ENCODE measurements around the gene ITPK1.

ITPK1 gene

DNA sequence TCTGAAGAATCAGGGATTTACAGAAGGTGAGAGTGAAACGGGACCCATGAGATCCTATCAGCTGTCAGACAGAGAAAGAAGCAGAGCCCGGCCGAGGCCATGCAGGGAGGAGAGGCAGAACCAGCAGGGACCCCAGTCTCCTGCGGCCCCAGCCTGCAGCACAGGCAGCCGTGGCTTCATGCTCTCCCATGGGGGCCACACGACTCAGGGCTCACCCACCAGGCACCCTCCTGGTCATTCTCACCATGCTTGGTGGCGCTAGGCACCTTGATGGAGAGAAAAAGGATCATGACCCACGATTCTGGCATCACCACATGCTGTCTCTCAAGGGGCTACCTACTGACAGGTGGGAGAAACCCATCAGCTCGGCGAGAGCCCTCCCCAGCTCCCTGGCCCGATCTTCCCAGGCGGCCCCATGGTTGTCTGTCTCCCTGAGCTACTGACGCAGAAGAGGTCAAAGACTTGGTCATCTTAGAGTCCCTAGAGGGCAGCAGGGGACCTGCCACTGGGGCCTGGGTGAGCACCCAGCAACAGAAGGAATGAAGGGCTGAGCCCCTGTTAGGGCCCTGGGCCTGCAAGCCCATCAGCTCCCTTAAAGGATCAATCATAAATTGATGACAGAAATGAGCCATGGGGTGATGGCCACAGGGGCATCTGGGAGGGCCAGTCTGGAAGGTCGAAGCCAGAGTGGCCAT lies 58.0 kb downstream of the ITPK1 start:
- no peak for DNase-seq

DNA sequence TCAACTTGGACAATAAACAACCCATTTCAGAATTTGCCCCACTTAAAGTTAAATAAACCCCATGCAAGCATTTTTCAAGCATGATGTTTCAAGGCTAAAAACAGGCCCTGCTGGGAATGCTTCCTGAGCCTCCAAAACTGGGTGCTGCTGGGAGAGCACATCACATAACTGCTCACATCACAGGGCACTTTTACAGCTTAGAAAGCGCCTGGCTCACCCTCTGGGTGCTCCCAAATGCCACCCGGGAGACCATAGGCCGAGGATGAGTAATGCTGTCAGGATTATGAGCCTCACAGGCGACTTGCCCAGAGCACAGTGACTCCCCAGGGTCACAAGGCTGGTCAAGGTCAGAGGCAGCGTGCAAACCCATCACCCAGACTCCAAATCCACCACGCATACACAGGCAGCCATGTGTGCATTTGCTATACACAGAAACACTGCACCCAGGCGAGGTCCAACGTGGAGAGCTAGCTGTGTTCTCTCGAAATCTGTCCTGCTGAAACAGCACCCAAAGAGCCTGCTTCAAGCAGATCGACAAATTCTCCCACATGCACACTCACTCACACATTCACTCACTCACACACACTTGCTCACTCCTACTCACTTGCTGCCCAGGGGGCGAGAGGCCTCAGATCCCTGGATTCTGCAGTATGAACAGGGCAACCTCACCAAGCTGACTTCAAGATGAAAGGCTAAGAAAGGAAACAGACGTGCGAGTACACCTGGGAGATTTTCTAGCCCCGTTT lies 58.7 kb downstream of the ITPK1 start:
- DNase-seq, result no peak

DNA sequence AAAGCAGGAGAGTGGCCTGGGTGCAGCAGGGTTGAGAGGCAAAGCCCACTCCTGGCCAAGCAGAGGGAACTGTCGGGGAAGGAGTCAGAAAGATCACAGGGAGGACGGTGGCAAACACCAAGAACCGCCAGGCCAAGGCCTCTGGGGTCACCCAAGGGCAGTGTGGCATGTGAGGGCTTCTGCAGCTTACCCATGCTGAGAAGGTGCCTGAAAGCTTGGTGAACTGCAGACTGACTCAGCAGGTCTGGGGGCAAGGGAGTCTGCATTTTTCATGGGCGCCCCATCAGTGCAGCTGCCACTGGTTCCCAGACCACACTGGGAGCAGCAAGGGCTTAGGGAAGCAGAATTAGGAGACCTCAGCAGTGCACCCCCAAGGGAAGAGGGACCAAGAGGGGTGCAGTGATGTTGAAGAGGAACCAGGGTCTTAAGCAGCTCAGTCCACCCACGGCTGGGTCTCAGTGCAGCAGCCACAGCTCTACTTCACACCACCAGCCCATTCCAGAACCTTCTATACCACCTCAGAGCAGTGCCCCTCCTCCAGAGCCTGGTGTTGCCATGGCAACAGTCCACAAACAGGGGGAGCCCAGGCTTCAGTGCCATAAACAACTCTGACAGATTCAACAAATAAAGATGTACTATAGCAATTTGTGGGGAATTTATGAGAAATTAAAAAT lies 59.4 kb downstream of the ITPK1 start:
- no peak for DNase-seq

DNA sequence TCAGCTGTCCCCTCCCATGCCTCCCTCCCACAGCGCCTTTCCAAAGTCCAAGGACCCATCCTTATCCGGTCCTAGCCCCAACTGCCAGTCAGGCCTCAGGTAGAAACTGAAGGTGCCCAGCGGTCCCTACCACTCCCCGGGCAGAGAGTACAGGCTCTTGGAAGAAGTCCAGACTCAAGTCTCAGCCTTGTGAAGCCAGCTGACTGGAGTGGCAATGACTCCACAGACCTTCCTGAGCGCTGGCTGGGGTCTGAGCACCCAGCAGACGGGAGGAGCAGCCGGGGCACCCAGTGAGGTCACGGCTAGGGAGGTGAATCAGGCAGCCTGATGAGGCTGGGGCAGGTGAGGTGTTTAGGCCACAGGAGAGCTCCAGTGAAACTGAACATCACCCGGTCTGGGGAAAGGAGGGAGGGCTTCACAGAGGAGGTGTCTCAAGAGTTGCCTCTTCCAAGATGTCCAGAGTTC lies 60.0 kb downstream of the ITPK1 start:
- no peak for DNase-seq

DNA sequence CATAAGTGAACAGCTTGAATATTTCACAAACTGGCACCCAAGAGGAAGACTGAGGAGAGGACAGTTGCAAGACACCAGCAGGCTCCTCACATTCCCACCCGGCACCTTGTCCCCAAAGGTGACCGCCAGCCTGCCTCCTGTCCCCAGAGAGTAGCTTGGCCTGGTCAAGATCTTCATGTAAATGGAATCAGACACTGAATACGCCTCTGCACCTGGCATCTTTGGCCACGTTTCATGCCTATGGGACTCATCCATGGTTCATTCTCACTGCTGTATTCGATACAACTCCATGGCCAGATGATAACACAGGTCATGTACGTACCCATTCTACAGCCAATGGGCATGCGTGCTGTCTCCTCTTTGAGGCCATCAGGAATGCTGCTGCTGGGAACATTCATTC lies 60.8 kb downstream of the ITPK1 start:
- no peak for DNase-seq

DNA sequence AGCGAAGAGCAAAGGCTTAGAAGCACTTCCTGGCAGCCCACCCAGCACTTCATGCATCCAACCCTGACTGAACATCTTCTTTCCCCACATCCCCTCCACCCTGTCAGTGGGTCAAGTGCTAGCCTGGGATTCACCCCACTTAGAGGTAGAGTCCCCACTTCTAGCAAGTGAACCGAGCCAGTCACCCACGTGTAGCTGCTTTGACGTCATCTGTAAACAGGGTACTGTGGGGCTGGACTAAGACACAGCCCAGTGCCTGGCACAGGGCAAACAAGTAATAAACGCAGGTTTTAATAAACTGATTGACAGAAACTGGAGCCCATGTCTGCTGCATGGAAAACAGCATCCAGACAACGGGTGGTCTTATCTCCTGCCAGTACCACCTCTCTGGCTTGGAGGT lies 61.7 kb downstream of the ITPK1 start:
- DNase-seq, result no peak

DNA sequence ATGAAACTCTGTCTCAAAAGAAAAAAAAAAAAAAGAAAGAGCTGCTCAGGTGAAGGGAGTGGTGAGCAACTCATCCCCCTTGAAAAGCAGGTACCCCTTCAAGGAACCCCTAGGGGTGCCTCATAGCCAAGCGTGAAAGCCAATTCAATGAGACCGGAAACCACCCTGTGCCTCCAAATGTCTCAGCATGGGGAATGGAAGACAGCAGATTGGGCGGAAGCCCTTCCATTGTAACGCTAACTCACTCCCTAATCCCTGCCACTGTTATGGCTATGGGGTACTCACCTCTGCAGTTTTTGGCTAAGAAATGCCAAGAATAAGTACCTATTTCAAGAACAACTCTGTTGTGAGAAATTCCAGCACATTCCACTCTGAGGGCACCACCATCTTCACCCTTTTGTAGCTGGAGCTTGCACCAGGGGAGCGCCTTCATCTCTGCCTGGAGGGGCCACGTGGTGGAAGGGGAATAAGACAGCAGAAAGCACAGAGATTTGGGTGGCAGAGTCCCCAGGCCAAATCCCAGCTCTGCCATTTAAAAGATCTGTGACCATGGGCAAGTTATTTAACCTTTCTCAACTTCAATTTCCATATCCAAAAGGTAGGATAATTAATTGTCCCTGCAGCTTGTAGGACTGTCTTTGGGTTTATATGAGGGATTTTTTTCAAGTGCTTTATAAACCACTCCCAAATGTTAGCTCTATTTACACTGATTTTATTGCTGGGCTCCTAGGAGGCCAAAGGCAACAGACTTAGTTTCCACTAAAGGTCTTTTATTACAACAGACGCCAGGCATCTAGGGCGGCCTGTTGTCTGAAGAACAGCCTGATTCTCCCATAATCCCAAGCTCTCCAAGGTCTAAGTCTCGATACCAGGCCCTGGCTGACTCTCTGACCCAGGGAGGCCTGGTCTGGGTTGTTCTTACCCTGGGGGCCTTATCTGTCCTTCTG lies 63.9 kb downstream of the ITPK1 start:
- DNase-seq, result no peak

DNA sequence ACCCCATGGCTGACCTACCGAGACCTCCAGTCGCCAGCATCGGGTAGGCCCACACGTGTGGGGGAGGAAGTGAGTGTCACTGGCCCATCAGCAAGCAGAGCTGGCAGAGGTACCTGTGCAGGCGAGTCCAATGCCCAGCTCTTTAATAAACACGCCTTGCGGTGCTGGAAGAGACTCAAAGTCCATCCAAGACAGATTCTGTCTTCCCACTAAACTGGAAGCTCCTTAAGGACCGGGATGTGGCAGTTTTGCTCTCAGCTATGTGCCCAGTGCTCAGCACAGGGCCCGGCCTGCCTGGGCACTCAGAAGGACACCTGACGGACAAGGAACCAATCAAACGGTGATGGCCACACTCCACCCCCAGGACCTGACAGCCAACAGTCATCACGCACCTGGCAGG lies 65.0 kb downstream of the ITPK1 start:
- DNase-seq, result no peak

DNA sequence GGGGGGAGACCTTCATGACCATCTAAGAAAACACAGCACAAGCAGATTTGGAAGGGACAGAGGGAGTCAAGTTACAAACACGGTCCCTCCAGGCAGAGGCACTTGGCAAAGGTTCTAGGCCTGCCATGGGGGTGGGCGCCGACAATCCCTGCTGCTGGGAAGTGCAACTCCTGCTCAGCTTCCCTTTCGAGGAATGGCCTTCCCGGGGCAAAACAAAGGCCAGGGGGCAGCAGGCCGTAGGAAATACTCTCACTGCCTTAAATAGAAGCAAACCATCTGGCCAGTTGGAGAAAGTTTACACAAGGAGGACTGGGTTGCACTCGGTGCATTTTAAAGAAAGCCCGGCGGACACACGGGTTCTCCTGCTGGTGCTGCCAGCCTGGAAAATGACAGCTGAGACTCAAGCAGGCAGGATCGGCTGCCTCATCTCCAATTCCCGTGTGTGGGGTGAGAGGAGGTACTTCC lies 65.8 kb downstream of the ITPK1 start:
- no peak for DNase-seq

DNA sequence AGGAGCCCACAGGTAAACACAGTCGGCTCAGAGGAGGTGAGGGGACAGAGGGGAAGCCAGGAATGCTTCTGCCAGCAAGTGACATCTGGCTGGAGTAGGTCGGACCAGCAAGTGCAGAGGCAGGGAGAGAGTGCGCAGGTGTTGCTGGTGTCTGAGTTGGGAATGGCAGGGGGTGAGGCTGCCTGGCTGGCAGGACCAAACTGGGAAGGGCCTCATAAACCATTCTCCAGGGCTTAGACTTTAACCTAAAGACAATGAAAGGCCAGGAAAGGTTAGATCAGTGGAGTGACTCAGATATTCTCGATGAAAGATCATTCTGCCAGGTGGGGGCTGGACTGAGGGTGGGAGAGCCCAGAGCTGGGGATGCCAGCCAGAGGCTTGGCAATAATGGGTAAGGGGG lies 66.4 kb downstream of the ITPK1 start:
- DNase-seq, result no peak

DNA sequence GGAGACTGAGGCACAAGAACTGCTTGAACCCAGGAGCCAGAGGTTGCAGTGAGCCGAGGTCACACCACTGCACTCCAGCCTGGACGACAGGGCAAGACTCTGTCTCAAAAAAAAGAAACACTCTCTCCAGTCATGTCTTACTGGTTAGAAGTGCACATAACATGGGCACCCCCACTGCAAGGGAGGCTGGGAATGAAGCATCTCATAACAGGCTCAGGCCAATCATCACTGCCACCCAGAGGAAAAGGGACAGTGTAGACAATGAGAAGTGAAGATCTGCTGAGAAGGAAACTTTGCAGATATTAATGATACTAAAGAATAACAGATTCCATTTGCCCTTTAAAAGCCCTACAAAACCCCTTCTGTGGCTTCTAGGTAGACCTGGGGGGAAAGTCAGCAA lies 66.9 kb downstream of the ITPK1 start:
- no peak for DNase-seq

DNA sequence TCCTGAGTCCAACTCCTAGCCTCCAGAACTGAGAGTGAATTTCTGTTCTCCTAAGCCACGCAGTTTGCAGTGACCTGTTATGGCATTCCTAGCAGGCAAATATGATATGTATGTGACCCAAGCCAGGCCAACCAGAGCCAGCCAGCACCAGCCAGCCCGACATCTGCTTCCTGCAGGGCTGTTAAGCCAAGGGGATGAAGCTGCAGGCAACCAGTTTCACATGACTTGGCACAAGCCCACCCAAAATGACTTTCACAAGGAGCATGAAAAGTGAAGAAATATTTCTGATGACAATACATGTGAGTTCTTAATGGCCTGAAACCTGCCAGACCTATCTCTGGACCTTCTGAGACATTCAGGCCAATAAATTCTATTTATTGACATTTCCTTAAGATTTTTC lies 68.1 kb downstream of the ITPK1 start:
- peak; percentile 47 for DNase-seq

DNA sequence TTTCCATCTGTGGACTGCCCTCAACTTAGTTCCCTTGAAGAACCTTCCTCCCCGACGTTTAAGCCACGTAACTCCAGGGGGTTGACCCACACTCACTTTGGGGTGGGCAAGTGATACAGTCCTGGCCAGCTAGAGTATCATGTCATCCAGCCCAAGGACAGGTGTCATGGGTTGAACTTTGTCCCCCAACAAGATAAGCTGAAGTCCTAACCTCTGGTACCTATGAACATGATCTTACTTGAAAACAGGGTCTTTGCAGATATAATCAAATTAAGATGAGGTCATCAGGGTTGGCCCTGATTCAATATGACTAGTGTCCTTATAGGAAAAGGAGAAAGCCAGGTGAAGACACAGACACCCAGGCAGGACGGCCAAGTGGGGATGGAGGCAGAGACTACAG lies 68.6 kb downstream of the ITPK1 start:
- no peak for DNase-seq

DNA sequence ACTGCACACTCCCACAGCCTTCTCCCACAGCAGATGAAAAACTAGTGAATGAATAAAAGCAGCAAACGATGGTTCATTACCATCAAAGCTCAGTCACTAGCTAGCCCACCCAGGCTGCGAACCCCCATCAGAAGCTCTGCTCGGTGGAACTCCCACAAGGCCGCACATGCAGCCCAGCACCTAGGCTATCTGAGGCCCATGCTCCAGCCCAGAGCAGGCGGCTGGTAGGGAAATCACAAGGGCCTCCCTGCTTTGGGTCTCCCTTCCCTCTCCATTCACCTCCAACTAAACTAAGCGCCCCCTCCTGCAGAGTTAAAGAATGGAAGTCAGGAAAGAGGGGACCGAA lies 69.0 kb downstream of the ITPK1 start:
- DNase-seq, result no peak

DNA sequence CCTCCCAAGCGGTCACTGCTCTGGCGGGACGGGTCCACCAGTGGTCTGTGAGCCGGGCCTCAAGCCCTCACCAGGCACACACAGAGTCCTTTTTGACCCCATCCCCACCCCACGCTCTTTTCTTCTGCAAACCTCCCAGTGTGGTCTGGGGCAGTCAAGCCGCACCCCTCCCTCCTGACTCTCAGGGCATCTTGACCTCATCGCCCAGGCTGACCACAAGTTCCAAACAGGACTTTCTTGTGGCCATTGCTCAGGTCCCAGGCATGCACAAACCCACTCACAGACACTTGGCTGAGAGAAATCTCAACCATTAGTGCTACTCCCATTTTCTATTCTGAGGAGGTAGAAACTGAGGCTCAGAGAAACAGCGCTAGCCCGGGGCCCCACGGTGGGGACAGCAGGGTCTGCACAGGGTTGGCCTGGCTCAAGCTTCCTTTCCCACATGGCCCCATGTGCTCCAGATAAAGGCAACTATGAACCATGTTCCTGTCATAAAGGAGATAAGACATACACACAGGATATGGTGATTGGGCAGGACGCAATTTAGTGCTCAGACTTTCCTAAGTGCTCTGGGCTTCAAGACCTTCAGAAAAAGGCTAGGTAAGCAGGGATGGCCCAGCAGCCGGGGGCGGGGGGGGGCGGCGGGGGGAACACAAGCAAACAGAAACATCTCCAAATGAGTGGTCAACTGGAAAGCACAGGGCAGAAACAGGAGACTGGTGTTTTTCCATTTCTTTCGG lies 69.6 kb downstream of the ITPK1 start:
- DNase-seq, result peak; percentile 75

DNA sequence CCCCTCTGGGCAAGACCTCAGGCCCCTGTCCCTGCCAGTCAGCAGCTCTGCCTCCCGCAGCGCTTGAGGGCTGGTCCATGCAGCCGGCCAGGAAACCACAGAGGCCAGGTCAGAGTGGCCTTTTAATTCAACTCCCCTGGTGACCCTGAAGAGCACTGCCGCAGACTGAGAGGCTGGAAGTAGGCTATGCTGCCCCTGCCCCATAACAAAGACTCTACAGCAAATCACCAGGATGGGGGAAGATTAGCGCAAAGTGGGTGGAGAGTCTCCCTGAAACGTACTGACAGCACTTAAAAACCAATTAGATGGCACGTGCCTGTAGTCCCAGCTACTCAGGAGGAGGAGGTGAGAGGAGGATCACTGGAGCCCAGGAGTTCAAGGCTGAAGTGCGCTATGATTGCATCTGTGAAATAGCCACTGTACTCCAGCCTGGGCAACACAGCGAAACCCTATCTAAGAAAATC lies 70.5 kb downstream of the ITPK1 start:
- DNase-seq, result no peak

DNA sequence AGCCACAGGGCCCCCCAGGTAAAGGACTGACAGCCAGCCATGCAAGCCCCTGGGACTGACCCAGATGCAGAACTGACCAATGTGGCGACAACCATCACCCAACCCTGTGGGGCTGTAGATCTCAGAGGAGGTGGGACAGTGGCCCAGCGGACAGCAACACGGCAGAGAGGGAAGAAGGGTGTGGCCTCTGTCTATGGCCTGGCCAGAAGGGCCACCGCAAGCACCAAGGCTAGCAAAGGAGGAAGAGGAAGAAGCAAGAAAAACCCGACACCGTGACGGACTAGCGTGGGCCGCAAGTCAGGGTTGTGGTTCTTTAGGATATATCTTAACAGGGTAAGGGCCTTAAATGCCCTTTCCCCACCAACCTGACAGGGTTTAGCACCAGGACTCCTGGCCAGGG lies 71.2 kb downstream of the ITPK1 start:
- peak; percentile 60 for DNase-seq

DNA sequence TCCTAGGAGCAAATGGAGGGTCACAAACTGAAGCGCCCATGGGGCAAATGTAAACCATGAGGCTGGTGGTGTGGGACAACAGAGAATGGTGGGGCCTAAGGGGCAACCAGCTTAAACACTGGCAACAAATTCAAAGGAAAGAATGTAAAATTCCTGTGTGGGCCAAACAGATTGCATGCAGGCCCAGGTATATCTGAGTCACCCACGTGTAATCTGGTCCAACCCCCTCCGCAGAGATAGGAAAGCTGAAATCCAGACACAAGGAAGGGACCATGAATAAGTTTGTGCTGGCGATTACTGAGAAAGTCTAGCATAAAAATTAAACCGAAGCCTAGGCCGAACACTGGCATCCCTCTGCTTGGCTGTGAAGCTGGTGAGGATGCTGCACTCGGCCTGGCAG lies 71.6 kb downstream of the ITPK1 start:
- DNase-seq, result no peak

DNA sequence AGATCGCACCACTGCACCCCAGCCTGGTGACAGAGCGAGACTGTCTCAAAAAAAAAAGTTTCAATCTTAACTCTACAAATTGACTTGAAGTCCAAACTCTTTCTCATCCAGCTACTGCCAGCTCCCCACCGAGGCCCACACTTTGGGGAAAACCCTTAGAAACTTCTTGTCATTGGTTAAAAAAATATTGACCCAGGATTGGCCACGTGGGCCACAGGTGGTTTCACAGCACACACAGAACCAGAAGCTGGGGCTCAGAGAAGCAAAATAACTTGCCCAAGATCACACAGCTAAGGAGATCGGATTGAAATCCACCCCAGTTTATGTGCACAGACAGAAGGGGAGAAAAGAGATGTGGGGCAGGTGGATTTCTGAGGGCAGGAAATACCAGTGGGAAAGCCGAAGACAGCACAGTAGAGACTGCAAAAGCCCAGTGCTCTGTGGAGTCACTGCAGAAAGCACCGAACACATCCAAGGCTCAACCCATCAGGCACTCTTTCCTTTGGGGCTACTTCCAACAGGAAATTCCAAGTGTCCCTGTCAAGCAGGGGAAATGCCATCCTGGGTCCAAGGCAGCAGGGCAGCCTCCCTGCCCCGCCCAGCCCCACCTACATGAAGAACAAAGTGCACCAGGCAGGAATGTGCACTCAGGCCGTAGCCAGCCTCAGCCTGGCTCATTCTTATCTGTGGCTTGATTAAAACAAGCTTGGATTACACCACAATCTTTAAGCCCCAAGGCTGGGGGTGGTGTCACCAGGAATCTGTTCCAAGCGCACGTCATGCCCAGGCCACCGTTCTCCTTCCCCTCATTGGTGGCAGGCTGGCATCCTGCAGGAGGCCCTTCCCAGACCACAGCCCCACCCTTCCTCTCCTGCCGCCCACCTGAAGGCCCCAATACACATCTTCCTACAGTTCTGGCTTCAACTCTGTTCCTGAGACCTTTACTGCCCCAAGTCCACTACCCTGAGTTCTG lies 72.5 kb downstream of the ITPK1 start:
- DNase-seq, result peak; percentile 73

DNA sequence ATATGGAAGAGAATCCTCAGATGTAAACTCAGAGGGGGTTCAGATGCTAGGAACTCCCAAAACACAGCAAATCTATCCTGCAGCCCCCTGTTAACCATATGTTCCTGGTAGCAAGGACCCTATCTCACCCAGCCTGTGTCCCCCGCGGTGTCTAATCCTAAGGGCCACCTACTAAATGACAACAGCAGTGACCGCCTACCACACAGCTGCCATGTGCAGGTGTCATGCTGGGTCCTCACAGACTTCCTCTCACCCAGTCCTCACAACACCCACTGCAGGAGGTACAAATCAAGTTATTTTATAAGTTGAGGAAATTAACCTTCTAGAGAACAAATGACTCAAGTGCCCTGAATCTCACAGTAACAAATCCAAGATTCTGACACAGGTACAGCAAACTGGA lies 73.9 kb downstream of the ITPK1 start:
- DNase-seq, result no peak

DNA sequence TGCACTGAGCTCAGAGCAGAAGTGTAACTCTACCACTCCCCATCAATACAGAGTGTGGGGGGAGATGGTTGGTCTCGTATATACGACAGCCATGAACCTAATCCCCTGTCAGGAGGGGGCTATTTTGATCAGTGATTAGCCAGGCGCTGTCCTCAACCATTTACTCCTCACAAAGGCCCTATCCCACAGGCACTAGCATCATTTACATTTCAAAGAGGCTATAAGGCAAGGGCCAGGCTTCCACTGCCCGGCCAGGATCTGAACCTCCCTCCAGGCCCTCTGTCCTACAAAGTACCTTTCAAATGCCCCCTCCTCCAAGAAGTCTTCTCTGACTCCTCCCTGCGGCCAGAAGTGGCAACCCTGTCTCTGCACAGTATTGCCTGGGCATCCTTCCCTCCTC lies 74.7 kb downstream of the ITPK1 start:
- DNase-seq, result no peak
